ENCODE measurements around the gene FOXK2.
"Not testable (repeated sequence)": the region's sequence is repeated elsewhere in the genome, so short reads cannot be mapped to it uniquely, and the experiment has no call there.

FOXK2 gene

DNA sequence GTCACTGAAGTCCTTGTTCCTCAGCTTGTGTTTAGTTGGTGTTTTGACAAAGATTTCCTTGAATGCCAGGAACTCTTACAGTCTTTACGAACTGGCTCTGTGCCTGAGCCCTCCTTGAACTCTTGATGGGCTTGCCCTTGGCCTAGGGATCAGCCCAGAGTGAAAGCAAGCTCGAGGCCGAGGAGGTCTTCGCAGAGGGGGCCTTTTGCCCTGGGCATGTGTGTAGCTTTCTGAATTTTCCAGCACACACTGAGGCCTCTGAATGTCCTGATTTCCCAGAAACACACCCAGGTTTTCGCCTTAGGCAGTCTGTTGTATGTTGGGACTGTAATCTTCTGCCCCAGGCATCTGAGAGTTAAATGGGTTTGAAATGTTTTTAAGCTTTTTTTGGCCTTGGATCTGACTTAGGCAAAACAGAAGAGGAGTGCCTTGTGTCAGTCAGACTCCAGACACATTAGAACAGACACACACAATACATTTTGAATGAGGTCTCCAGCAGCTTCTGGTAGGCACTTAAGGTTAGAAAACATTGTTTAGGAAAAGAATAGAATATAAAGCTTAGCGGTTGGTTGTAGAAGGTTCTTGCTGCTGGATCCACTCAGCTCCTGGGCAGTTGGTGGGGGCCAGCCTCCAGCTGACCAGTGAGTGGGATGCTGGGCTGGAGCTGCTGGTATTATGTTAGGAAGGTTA lies 17.1 kb downstream of the FOXK2 start:
- DNase-seq = no peak

- not testable (repeated sequence) for DNase-seq
Observed at GRCh38 chr17:82537228-82537627, 17.7 kb downstream of the FOXK2 start.

DNA sequence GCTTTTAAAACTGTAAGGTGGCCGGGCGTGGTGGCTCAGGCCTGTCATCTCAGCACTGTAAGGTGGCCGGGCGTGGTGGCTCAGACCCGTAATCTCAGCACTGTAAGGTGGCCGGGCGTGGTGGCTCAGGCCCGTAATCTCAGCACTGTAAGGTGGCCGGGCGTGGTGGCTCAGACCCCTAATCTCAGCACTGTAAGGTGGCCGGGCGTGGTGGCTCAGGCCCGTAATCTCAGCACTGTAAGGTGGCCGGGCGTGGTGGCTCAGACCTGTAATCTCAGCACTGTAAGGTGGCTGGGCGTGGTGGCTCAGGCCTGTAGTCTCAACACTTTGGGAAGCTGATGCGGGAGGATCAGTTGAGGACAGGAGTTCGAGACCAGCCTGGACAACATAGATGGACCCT lies 19.5 kb downstream of the FOXK2 start:
- not testable (repeated sequence) for DNase-seq

DNA sequence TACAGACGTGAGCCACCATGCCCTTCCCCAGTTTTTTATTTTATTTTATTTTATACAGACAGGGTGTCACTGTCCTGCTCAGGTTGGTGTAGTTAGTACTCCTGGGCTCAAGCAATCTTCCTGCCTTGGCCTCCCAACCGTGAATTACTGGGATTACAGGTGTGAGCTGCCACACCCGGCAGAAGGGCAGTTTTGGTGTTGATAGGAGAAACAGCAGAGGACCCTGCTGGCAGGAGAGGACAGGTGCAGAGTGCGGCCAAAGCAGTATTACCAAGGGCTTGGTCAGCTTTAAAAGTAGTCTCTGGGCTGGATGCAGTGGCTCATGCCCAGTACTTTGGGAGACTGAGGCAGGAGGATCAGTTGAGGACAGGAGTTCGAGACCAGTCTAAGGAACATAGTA lies 22.9 kb downstream of the FOXK2 start:
- no peak for DNase-seq

- no peak for DNase-seq
Observed at GRCh38 chr17:82544431-82545070, 25.0 kb downstream of the FOXK2 start.

- no peak for DNase-seq
Observed at GRCh38 chr17:82545071-82545462, 25.5 kb downstream of the FOXK2 start.

GRCh38 chr17:82547981-82548380 lies 28.4 kb downstream of the FOXK2 start:
- no peak for DNase-seq

GRCh38 chr17:82548681-82549303 lies 29.3 kb downstream of the FOXK2 start:
- DNase-seq = no peak

GRCh38 chr17:82551779-82552457 lies 32.4 kb downstream of the FOXK2 start:
- peak; percentile 85 for DNase-seq

DNA sequence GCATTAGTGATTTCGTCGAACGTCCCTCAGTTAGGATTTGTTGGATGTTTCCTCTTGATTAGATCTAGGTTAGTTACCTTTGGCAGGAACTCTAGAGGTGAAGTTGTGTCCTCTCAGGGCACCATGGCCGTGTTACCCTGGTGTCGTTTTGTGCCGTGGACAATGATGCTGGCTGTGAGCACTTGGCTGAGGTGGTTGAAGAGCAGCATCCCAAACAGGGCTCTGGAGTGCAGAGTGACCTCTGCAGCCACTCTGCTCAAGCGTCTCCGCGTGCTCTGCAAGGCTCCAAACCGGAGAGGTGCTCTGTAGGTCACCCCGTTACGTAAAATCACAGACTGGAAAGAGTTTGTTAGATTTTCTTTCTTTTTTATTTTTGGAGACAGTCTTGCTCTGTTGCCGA lies 33.0 kb downstream of the FOXK2 start:
- no peak for DNase-seq

DNA sequence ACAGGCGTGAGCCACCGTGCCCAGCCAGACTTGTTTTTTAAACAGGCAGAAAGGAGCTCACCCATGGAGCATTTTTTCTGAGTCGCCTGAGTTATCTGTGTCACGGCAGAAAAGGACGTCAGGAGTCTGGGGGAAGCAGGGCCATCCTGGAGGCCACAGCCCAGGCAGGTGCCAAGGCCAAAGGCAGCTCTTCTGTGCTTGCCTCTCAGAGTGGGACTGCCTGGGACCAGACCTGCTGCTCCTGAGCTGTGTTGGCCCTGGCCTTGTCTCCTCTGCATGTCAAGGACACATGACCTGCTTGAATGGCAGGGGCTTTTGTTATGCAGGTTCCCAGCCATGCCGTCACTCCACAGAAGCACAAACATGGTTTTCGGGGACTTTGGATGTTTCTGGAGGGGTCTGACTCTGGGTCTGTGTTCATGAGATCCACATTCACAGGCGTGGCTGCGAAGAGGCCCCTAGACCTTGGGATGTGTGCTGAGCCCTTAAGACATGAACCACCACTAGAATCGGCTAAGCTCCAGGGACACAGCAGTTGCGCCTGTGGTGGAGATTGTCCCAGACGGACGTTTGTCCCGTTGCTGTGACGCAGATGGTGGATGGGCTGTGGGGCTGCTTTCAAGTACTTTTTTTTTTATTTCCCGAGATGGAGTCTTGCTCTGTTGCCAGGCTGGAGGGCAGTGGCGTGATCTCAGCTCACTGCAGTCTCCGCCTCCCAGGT lies 33.8 kb downstream of the FOXK2 start:
- DNase-seq = no peak

DNA sequence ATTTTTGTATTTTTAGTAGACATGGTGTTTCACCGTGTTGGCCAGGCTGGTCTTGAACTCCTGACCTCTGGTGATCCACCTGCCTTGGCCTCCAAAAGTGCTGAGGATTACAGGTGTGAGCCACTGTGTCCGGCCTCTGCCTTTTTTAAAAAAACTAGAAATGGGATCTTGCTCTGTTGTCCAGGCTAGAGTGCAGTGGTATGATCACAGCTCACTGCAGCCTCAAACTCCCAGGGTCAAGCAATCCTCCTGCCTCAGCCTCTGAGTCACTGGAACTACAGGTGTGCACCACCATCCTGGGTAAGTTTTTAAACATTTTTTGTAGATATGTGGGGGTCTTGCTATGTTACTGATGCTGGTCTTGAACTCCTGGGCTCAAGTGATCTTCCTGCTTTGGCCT lies 38.0 kb downstream of the FOXK2 start:
- DNase-seq = not testable (repeated sequence)

- DNase-seq = no peak
Observed at GRCh38 chr17:82559566-82560251, 40.2 kb downstream of the FOXK2 start.

GRCh38 chr17:82560252-82560642 lies 40.7 kb downstream of the FOXK2 start:
- no peak for DNase-seq

DNA sequence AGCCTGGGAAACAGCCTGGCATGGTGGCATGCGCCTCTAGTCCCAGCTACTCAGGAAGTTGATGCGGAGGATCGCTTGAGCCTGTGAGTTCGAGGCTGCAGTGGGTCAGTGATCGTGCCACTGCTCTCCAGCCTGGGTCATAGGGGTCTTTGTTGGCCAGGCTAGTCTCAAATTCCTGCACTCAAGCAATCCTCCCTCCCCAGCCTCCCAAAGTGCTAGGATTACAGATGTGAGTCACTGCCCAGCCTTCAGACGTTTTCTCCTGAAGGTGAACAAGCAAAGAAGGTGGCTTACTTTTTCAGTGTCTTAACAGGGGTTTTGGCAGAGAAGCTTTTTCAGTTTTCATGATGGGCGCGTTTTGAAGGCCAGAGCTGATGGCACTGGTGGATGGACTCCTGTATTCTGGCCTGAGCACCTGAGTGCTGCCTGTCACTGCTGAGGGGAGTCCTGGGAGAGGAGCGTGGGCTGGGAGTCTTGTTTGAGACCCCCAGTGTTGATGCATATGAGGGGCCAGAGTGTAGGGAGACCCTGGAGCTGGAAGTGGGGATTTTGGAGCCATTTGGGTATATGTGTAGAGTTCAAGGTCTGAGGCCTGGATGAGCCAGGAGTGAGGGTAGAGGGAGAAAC lies 41.4 kb downstream of the FOXK2 start:
- DNase-seq = no peak

DNA sequence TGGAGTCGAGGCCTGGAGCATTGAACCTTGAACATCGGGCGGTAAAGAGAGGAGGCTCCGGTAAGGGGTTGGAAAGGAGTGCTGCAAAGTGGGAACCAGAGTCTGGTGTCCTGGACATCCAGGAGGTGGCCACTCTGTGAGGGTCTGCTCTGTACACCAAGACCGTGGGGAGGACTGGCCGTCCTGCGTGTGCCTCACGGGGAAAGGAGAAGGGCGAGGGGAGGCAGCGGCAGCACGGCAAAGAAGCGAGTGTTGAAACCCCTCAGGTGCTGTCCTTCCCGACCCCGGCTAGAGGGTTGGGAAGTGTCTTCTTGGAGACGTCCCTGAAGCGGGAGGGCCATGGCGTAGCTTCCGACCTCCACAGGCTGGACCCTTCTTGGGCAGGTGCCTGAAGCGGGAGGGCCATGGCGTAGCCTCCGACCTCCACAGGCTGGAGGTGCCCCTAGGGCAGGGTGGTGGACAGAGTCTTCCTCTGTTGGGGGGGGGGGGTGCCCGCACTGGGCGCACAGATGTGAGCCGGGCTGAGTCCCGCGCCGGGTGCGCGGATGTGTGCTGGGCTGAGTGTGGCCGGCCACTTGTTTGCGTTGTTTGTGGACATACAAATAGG lies 42.0 kb downstream of the FOXK2 start:
- DNase-seq = no peak

- DNase-seq = not testable (repeated sequence)
Observed at GRCh38 chr17:82562718-82563220, 43.2 kb downstream of the FOXK2 start.

- DNase-seq = no peak
Observed at GRCh38 chr17:82563318-82563717, 43.8 kb downstream of the FOXK2 start.

GRCh38 chr17:82563745-82564144 lies 44.2 kb downstream of the FOXK2 start:
- not testable (repeated sequence) for DNase-seq

DNA sequence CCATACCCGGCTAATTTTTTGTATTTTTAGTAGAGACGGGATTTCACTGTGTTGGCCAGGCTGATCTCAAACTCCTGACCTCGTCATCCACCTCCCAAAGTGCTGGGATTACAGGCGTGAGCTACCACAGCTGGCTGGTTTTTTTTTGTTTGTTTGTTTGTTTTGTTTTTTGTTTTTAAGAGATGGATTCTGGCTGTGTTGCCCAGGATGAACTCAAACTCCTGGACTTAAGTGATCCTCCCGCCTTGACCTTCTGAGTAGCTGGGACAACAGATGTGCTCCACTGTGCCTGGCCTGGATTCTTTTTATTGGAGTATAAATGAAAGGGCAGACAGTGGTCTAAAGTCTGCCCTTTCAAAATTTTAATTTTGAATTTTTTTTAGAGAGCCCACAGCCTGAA lies 44.7 kb downstream of the FOXK2 start:
- DNase-seq = no peak

DNA sequence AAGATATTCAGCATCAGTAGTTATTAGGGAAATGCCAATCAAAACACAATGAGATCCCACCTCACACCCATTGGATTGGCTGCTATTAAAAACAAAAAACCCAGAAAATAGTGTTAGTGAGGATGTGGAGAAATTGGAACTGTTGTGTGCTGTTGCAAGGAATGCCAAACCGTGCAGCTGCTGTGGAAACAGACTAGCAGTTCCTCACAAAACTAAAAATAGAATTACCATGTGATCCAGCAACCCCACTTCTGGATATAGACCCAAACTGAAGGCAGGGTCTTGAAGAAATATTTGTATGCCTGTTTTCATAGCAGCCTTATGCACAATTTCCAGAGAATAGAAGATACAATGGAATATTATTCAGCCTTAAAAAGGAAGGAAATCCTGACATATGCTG lies 46.0 kb downstream of the FOXK2 start:
- no peak for DNase-seq

Data from activated CD8-positive, alpha-beta memory T cell treated with anti-CD3 and anti-CD28 coated beads for 24 hours (primary cell).